ENCODE results near the gene INPP5E.
"Not testable (repeated sequence)": the region's sequence is repeated elsewhere in the genome, so short reads cannot be mapped to it uniquely, and the experiment has no call there.

The INPP5E gene

GRCh38 chr9:136405904-136406303 is 33.7 kb downstream of the INPP5E start:
- not testable (repeated sequence) for DNase-seq (ENCODE audit: low read depth, low spot score)

- DNase-seq (ENCODE audit: low read depth, low spot score) = no peak
Measured at GRCh38 chr9:136405481-136405880, 34.2 kb downstream of the INPP5E start.

DNA sequence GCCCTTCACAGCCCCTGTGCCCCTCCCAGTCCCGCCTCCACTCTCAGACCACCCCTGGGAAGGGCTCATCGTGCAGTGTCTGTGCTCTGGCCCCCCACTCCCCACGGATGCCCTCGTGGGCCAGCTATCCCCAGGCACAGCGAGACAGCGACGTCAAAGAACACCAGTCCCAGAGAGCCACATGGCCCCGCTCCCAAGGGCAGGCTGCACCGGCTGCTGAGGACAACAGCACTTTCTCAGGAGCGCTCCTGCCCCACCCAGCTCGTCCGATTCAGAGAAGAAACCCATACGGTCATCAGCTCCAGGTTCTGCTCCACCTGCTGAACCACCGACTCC is 34.9 kb downstream of the INPP5E start:
- no peak for DNase-seq (ENCODE audit: low read depth, low spot score)

- no peak for DNase-seq (ENCODE audit: low read depth, low spot score)
Measured at GRCh38 chr9:136403915-136404800, 35.5 kb downstream of the INPP5E start.

GRCh38 chr9:136403538-136403914 is 36.1 kb downstream of the INPP5E start:
- peak; percentile 62 for DNase-seq (ENCODE audit: low read depth, low spot score)

DNA sequence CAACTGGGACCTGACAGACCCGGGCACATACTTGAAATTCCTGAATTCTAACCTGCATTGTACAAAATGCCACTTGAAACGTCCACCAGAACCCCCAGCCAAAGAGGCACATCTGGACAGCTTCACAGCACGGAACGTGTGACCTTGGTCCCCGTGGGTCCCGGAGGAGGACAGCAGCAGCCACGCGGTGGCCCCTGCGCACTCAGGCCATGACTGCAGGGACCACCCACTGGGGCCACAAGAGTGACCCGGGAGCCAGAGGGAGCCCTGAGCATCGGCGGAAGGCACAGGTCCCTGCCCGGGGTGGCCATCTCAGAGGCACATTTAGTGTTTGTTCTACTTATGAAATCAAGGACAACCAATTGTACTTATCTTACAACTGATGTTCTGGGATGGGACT is 37.6 kb downstream of the INPP5E start:
- no peak for DNase-seq (ENCODE audit: low read depth, low spot score)

DNA sequence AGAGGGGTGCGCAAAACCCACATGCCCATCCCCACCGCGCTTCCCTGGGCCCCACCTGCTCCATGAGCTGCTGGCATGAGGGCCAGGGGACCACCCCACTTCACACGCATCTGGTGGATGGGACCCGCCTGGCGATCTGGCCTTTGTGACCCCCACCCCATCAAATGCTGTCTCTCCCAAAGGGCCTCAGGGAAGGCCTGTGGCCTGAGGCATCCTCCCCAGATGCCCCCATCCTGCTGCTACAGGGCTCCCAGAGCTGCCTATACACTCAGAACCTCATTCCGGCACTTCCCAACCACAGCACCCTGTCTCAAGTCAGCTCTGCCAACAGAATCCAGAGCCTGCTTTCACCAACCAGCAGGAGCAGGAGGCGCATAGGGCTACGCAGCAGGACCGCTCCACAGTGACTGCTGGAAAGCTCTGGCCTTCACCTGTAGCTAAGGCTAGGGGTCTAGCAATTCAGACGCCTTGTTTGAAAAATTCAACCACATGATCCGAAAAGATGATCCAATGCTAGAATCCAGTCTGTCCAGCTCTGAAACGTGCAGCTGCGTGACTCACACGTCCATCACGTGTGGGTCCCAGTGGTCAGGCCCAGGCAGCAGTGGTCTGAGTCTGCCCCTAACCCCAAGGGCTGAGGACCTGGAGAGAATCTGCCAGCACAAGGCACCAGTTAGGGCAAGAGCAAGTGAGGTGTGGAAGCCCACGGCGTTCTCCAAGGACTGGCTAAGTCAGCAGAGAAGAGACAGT is 38.3 kb downstream of the INPP5E start:
- no peak for DNase-seq (ENCODE audit: low read depth, low spot score)

GRCh38 chr9:136400038-136400834 is 39.4 kb downstream of the INPP5E start, which contains the start of gene SNAPC4:
Gene SNAPC4 (minus strand): TSS chr9:136400170. CDS start chr9:136398428, 1,742 bp downstream.
- DNase-seq (ENCODE audit: low read depth, low spot score) = peak; percentile 78

DNA sequence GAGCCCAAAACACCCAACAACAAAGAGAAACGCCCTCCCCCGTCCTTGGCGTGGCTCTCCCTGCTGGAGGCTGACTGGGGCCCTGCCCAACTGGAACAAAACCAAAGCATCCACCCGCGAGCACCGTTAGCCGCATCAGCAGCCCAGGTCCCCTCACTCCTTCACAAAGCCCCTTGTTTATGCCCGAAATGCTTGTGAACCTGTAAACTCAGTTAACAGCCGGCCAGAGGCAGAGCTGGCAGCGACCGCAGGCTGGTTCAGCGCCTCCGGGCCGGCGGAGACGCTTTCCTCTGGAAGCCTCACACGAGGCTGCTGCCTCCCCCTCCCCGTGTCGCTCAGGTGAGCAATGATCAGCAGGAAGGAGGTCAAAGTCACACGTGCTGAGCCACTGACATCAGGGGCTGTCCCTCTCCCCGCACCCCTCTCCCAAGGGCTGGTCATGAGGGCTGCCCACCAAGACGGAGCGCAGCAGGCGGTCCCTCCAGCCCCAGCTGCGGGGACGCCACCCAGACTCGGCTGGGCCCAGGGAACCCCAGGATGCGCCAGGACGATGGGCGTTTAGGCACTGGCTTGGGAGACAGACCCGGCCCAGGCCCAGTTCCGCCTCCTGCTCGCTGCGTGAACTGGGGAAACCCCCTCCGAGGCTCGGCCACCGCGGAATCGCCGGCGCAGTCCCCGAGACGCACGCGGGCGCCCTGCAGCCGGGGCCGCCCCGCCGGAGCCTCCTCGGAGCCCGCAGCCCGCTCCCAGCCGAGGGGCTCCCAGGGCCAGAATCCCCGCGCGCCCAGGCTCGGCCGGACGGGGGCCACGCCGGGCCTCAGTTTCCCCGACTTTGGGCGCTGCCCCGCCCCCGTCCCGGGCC is 40.2 kb downstream of the INPP5E start:
- DNase-seq (ENCODE audit: low read depth, low spot score) = no peak

GRCh38 chr9:136398286-136398685 is 41.4 kb downstream of the INPP5E start:
- no peak for DNase-seq (ENCODE audit: low read depth, low spot score)

- no peak for DNase-seq (ENCODE audit: low read depth, low spot score)
Measured at GRCh38 chr9:136397643-136398042, 42.0 kb downstream of the INPP5E start.

GRCh38 chr9:136396219-136396515 is 43.5 kb downstream of the INPP5E start:
- DNase-seq (ENCODE audit: low read depth, low spot score) = no peak

DNA sequence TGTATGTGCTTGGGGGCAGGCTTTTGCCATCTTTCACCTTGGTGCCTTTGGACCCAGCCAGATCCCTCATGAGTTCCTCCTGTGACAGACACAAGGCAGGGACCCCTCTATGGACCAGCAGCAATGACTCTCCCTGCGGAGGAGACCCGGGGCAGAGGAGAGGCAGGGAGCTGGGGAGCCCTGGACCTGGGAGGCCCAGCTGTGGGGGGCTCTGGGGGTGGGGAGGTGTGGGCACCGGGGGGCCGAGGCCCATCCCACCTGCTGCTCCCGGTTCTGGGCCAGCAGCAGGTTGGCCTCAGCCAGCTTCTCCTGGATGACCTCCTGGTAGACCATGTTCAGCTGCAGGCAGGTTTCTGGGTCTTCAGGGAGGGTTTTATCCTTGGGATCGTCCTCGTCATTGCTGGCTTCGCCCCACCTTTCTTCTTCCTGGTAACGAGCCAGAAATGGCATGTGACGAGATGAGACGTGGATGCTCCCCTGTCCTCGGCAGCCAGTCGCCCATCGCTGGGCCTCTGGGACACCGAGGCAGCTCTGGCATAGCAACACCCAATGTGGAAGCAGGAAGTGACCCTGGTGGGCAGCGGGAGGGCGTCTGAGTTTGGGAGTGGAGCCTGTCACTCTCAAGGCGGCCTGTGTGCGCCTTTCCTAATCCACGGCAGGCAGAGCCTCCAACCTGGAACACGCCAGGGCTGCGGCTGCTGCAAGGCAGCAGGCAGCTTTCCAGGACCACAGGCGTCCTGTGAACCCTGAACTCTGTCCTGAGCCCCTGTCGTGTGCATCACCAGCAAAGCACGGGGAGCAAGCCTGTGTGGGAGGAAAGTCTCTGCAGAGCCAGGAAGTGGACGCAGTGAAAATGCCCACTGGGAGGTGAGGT is 44.1 kb downstream of the INPP5E start:
- no peak for DNase-seq (ENCODE audit: low read depth, low spot score)

DNA sequence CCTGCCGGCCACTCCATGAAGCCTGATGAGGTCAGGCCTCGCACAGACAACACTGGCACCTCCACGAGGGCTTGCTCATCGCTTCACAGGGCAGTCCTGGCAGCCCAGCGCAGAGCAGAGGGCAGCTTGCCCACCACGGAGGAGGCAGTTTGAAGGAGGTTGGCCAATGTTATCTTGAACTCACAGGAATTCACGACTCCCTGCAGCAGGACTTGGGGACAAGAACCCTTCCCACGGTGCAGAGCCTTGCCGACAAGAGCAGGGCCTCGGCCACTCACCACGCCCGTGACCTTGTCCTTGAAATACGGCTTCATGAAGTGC is 44.7 kb downstream of the INPP5E start:
- no peak for DNase-seq (ENCODE audit: low read depth, low spot score)

DNA sequence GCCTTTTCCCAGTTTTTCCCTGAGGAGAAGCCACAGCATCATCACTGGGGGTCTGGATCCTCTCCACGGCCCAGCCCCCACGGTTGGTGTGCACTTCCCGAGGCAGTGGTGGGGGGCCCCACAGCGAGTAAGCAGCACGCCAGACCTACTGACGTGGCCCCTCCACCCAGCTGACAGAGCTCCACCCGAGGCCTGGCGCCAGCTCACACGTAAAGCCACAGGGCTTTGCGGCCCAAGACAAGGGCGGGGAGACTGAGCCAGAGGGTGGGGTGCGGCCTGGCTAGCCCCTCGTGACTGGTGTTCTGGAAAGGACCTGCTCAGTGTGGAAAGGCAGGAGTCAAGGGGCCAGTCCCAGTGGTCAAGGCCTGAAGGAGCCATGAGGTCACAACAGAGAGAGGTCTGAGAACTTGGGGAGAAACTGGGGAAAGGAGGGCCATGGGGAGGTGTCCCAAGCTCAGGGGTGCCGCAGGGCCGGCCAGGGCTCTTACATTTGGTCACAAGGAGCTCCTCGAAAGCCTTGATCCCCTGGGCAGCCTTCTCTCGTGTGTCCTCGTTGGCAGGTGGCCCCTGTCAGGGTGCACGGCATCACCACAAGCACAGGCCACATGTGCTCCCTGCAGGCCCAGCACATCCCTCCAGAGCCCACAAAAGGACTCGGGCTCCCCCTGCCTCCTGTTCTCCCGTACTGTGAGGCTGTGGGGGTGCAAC is 45.2 kb downstream of the INPP5E start:
- DNase-seq (ENCODE audit: low read depth, low spot score) = no peak

DNA sequence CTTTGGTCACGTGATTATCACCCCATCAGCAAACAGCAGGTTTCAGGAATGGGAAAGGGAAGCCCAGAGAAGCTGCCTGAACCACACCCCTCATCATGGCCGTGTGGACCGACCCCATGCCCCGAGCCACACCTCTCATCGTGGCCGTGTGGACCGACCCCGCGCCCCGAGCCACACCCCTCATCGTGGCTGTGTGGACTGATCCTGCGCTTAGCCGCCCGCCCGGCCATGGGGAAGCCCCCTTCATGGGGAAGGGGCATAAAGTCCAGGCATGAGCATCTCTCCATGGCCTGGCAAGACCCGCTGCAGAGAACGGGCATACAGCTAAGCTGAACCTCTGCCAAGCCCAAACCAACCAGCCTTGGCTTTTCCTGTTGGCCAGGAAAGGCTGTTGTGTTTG is 46.1 kb downstream of the INPP5E start:
- no peak for DNase-seq (ENCODE audit: low read depth, low spot score)

- DNase-seq (ENCODE audit: low read depth, low spot score) = no peak
Measured at GRCh38 chr9:136392538-136393449, 46.9 kb downstream of the INPP5E start.

- DNase-seq (ENCODE audit: low read depth, low spot score) = no peak
Measured at GRCh38 chr9:136391737-136392537, 47.7 kb downstream of the INPP5E start.

All from activated CD4-positive, CD25-positive, alpha-beta regulatory T cell treated with anti-CD3 and anti-CD28 coated beads, Interleukin-2, amount 50 U/mL, for 16 hours (primary cell).